ENCODE results near the gene ZBTB8B. TPM values are rescaled to one million over a fixed set of nuclear protein-coding genes. Genes with fewer than 3 reads are reported as not detected.
"Not testable (repeated sequence)": the region's sequence is repeated elsewhere in the genome, so short reads cannot be mapped to it uniquely, and the experiment has no call there.

ZBTB8B gene
- 0.81 TPM for polyA plus RNA-seq (2013, experiment 1 of 2)
- 0.66 TPM for polyA plus RNA-seq (2013, experiment 2 of 2)

GRCh38 chr1:32464716-32465577, at the start of gene ZBTB8B:
Gene ZBTB8B, plus strand, starts transcription at chr1:32465072. Its CDS starts 5,553 bp downstream, at chr1:32470625.
- Histone ChIP-seq H3K9me3 (ENCODE audit: control insufficient read depth, low read length) (no peaks in the 10 kb centered on the region), H3K4me1 (ENCODE audit: control insufficient read depth, insufficient read depth, low read length, poor library complexity, severe bottlenecking) (no peaks in the 10 kb centered on the region), H3K36me3 (ENCODE audit: control insufficient read depth, insufficient read depth, low read length) (no peaks in the 10 kb centered on the region), H3K4me3 (ENCODE audit: extremely low read depth, insufficient read depth, low read length, poor library complexity, severe bottlenecking) (peak within 1 kb of the TSS; percentile 72), H3K27ac (ENCODE audit: low read depth, low read length, severe bottlenecking) (no peak within 1 kb of the TSS)
- WGBS, 2 experiments (ENCODE audit: insufficient coverage in 2 of 2), result 0 to 1% methylated on average over 51 of the region's 66 CpGs

- H3K9me3 ChIP-seq (ENCODE audit: control insufficient read depth, low read length), result no peaks in the 10 kb centered on the region
- no peak overlapping the region for H3K27ac ChIP-seq (ENCODE audit: low read depth, low read length, severe bottlenecking)
- WGBS, 2 experiments (ENCODE audit: insufficient coverage in 2 of 2), result 90 to 100% methylated on average over 1 of the region's 1 CpG
- H3K36me3 ChIP-seq (ENCODE audit: control insufficient read depth, insufficient read depth, low read length), result no peaks in the 10 kb centered on the region
- H3K4me3 ChIP-seq (ENCODE audit: extremely low read depth, insufficient read depth, low read length, poor library complexity, severe bottlenecking), result no peak overlapping the region
- no peaks in the 10 kb centered on the region for H3K4me1 ChIP-seq (ENCODE audit: control insufficient read depth, insufficient read depth, low read length, poor library complexity, severe bottlenecking)
Observed at GRCh38 chr1:32421775-32422174, 43.1 kb upstream of the ZBTB8B start.

- H3K36me3 ChIP-seq (ENCODE audit: control insufficient read depth, insufficient read depth, low read length), result no peaks in the 10 kb centered on the region
- H3K9me3 ChIP-seq (ENCODE audit: control insufficient read depth, low read length), result no peaks in the 10 kb centered on the region
- H3K4me1 ChIP-seq (ENCODE audit: control insufficient read depth, insufficient read depth, low read length, poor library complexity, severe bottlenecking), result no peaks in the 10 kb centered on the region
- no peak overlapping the region for H3K27ac ChIP-seq (ENCODE audit: low read depth, low read length, severe bottlenecking)
- no peak overlapping the region for H3K4me3 ChIP-seq (ENCODE audit: extremely low read depth, insufficient read depth, low read length, poor library complexity, severe bottlenecking)
- WGBS, 2 experiments (ENCODE audit: insufficient coverage in 2 of 2), result 91 to 96% methylated on average over 20 to 27 of the region's 36 CpGs
Observed at GRCh38 chr1:32426489-32427255, 38.2 kb upstream of the ZBTB8B start.

GRCh38 chr1:32427264-32427963, 37.5 kb upstream of the ZBTB8B start:
- Histone ChIP-seq H3K4me1 (ENCODE audit: control insufficient read depth, insufficient read depth, low read length, poor library complexity, severe bottlenecking) (no peaks in the 10 kb centered on the region), H3K4me3 (ENCODE audit: extremely low read depth, insufficient read depth, low read length, poor library complexity, severe bottlenecking) (no peak overlapping the region), H3K36me3 (ENCODE audit: control insufficient read depth, insufficient read depth, low read length) (no peaks in the 10 kb centered on the region), H3K9me3 (ENCODE audit: control insufficient read depth, low read length) (no peaks in the 10 kb centered on the region), H3K27ac (ENCODE audit: low read depth, low read length, severe bottlenecking) (no peak overlapping the region)
- WGBS, 2 experiments (ENCODE audit: insufficient coverage in 2 of 2), result 94 to 97% methylated on average over 12 to 15 of the region's 17 CpGs

GRCh38 chr1:32431736-32432400, 33.0 kb upstream of the ZBTB8B start:
- no peaks in the 10 kb centered on the region for H3K9me3 ChIP-seq (ENCODE audit: control insufficient read depth, low read length)
- no peaks in the 10 kb centered on the region for H3K36me3 ChIP-seq (ENCODE audit: control insufficient read depth, insufficient read depth, low read length)
- 86 to 93% methylated on average over 3 of the region's 4 CpGs for WGBS, 2 experiments (ENCODE audit: insufficient coverage in 2 of 2)
- H3K4me1 ChIP-seq (ENCODE audit: control insufficient read depth, insufficient read depth, low read length, poor library complexity, severe bottlenecking), result no peaks in the 10 kb centered on the region
- no peak overlapping the region for H3K27ac ChIP-seq (ENCODE audit: low read depth, low read length, severe bottlenecking)
- H3K4me3 ChIP-seq (ENCODE audit: extremely low read depth, insufficient read depth, low read length, poor library complexity, severe bottlenecking), result no peak overlapping the region

GRCh38 chr1:32438136-32438535, 26.7 kb upstream of the ZBTB8B start:
- no peaks in the 10 kb centered on the region for H3K9me3 ChIP-seq (ENCODE audit: control insufficient read depth, low read length)
- no peaks in the 10 kb centered on the region for H3K36me3 ChIP-seq (ENCODE audit: control insufficient read depth, insufficient read depth, low read length)
- H3K4me3 ChIP-seq (ENCODE audit: extremely low read depth, insufficient read depth, low read length, poor library complexity, severe bottlenecking), result no peak overlapping the region
- no peaks in the 10 kb centered on the region for H3K4me1 ChIP-seq (ENCODE audit: control insufficient read depth, insufficient read depth, low read length, poor library complexity, severe bottlenecking)
- no peak overlapping the region for H3K27ac ChIP-seq (ENCODE audit: low read depth, low read length, severe bottlenecking)
- WGBS, 2 experiments (ENCODE audit: insufficient coverage in 2 of 2), result 0% methylated on average over 1 of the region's 1 CpG; no CpG with 5 or more reads in 1 of the 2 experiments

GRCh38 chr1:32438777-32439176, 26.1 kb upstream of the ZBTB8B start:
- not testable (repeated sequence) for H3K27ac ChIP-seq (ENCODE audit: low read depth, low read length, severe bottlenecking); H3K9me3 ChIP-seq (ENCODE audit: control insufficient read depth, low read length); H3K36me3 ChIP-seq (ENCODE audit: control insufficient read depth, insufficient read depth, low read length); H3K4me3 ChIP-seq (ENCODE audit: extremely low read depth, insufficient read depth, low read length, poor library complexity, severe bottlenecking); H3K4me1 ChIP-seq (ENCODE audit: control insufficient read depth, insufficient read depth, low read length, poor library complexity, severe bottlenecking)
- WGBS, 2 experiments (ENCODE audit: insufficient coverage in 2 of 2), result 100% methylated on average over 1 of the region's 4 CpGs; no CpG with 5 or more reads in 1 of the 2 experiments

- H3K27ac ChIP-seq (ENCODE audit: low read depth, low read length, severe bottlenecking); H3K4me3 ChIP-seq (ENCODE audit: extremely low read depth, insufficient read depth, low read length, poor library complexity, severe bottlenecking); H3K4me1 ChIP-seq (ENCODE audit: control insufficient read depth, insufficient read depth, low read length, poor library complexity, severe bottlenecking): not testable (repeated sequence)
Observed at GRCh38 chr1:32441467-32441866, 23.4 kb upstream of the ZBTB8B start.

GRCh38 chr1:32447469-32448185, 17.2 kb upstream of the ZBTB8B start:
- Histone ChIP-seq H3K4me1 (ENCODE audit: control insufficient read depth, insufficient read depth, low read length, poor library complexity, severe bottlenecking) (peaks cover 4% of the 10 kb centered on the region), H3K4me3 (ENCODE audit: extremely low read depth, insufficient read depth, low read length, poor library complexity, severe bottlenecking) (peak overlapping the region; percentile 31), H3K36me3 (ENCODE audit: control insufficient read depth, insufficient read depth, low read length) (no peaks in the 10 kb centered on the region), H3K9me3 (ENCODE audit: control insufficient read depth, low read length) (no peaks in the 10 kb centered on the region), H3K27ac (ENCODE audit: low read depth, low read length, severe bottlenecking) (peak overlapping the region; percentile 86)
- 7 to 10% methylated on average over 6 to 7 of the region's 13 CpGs for WGBS, 2 experiments (ENCODE audit: insufficient coverage in 2 of 2)

More at GRCh38 chr1:32441467-32441866, 23.4 kb upstream of the ZBTB8B start:
- WGBS, 2 experiments (ENCODE audit: insufficient coverage in 2 of 2), result 90 to 97% methylated on average over 7 of the region's 10 CpGs
- H3K9me3 ChIP-seq (ENCODE audit: control insufficient read depth, low read length); H3K36me3 ChIP-seq (ENCODE audit: control insufficient read depth, insufficient read depth, low read length): not testable (repeated sequence)

Data from mesodermal cell (in vitro differentiated cells).